ENCODE measurements around the gene CCDC92B. TPM values are rescaled to one million over a fixed set of nuclear protein-coding genes. Genes with fewer than 3 reads are reported as not detected.
"Not testable (repeated sequence)": the region's sequence is repeated elsewhere in the genome, so short reads cannot be mapped to it uniquely, and the experiment has no call there.

Gene CCDC92B
- total RNA-seq, 6 donors from 2014 or later: 0.34 TPM; not detected in 4

DNA sequence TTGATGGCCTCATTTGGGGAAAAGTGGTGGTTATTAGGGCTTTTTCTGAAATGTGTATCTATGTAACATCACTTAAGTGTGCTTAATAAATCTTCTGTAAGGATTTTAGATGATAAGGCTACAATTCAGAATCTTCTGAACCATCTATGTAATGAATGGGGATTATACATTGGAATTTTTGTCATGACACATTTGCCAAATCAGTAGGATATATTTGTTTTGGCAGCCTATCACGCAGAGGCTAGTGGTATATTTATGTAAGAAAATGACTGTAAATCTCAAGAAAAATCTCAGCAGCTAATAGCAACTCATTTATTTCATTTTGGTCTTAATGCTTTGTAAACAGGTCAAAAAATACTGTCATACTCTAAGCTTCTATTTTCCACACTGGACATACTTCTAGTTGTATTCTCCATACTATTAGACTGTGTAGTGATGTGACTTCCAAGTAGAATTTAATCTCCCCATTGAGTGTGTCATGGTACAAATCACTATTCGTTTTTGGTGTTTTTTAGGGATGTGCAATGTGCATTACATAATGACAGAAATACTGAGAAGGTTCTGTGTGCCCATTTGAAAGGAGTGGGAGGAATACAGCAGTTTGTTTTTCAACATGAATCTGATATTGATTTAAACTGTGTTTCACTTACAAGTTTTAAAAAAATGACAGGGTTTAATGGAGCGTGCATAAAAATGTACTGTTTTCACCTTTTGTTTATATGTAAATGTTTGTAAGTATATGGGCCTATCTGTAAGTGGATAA lies 67.1 kb downstream of the CCDC92B start:
- no peak overlapping the region for H3K4me3 ChIP-seq
- peaks cover 6 to 21% (median 12%) of the 10 kb centered on the region in 4 donors for H3K4me1 ChIP-seq
- WGBS, 2 donors: 71 to 74% methylated on average over 3 of the region's 3 CpGs
- ATAC-seq (ENCODE audit: low FRiP score in 2 of 2) (no peak), DNase-seq (no peak)
- peaks cover 40 to 76% (median 50%) of the 10 kb centered on the region in 4 donors for H3K36me3 ChIP-seq
- H3K9me3 ChIP-seq: no peaks in the 10 kb centered on the region
- no peak overlapping the region for H3K27ac ChIP-seq
- no peak for TF ChIP-seq POLR2AphosphoS5 (IDR thresholded peaks at IDR 0.05)
- TF ChIP-seq, protein P1, sequence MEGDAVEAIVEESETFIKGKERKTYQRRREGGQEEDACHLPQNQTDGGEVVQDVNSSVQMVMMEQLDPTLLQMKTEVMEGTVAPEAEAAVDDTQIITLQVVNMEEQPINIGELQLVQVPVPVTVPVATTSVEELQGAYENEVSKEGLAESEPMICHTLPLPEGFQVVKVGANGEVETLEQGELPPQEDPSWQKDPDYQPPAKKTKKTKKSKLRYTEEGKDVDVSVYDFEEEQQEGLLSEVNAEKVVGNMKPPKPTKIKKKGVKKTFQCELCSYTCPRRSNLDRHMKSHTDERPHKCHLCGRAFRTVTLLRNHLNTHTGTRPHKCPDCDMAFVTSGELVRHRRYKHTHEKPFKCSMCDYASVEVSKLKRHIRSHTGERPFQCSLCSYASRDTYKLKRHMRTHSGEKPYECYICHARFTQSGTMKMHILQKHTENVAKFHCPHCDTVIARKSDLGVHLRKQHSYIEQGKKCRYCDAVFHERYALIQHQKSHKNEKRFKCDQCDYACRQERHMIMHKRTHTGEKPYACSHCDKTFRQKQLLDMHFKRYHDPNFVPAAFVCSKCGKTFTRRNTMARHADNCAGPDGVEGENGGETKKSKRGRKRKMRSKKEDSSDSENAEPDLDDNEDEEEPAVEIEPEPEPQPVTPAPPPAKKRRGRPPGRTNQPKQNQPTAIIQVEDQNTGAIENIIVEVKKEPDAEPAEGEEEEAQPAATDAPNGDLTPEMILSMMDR (IDR thresholded peaks at IDR 0.05): no peak
- no peak for TF ChIP-seq POLR2A (IDR thresholded peaks at IDR 0.05)
- H3K27me3 ChIP-seq: no peaks in the 10 kb centered on the region

DNA sequence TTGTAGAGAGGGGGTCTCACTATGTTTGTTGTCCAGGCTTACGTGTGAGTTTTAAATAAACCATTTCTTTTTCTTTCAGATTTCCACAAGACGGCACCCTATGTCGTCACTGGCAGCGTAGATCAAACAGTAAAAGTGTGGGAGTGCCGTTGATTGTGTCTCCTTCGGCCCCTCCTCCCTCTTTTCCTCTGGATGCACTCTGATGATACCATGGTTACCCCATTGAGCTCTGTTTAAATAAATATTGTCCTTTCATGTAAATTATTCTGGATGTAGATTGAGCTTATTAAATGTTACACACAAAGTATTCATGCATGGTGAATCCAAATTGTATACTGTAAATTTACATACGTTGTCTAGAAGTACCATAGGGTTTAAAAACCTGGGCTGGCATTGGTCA lies 67.8 kb downstream of the CCDC92B start:
- peaks cover 4 to 14% (median 8%) of the 10 kb centered on the region in 4 donors for H3K4me1 ChIP-seq
- H3K27ac ChIP-seq: no peak overlapping the region
- DNase-seq (no peak), ATAC-seq (ENCODE audit: low FRiP score in 2 of 2) (no peak)
- H3K36me3 ChIP-seq: peaks cover 43 to 81% (median 54%) of the 10 kb centered on the region in 4 donors
- H3K9me3 ChIP-seq: no peaks in the 10 kb centered on the region
- WGBS, 2 donors: 89% methylated on average over 7 of the region's 7 CpGs
- H3K4me3 ChIP-seq: no peak overlapping the region
- TF ChIP-seq, protein P1 (IDR thresholded peaks at IDR 0.05): no peak
- no peak for TF ChIP-seq EP300 (IDR thresholded peaks at IDR 0.05)
- TF ChIP-seq POLR2AphosphoS5 (IDR thresholded peaks at IDR 0.05): no peak
- TF ChIP-seq POLR2A (IDR thresholded peaks at IDR 0.05): no peak
- no peaks in the 10 kb centered on the region for H3K27me3 ChIP-seq

DNA sequence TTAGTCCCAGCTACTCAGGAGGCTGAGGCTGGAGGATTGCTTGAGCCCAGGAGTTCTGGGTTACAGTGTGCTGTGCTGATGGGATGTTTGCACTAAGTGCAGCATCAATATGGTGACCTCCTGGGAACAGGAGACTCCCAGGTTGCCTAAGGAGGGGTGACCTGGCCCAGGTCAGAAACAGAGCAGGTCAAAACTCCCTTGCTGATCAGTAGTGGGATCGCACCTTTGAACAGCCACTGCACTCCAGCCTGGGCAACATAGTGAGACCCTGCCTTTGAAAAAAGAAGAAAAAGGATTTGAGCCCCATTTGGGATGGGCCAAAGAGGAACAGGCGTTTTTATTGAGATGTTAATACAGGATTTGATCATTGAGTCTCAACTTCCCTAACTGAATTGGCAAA lies 68.5 kb downstream of the CCDC92B start:
- WGBS, 2 donors: 95 to 98% methylated on average over 2 of the region's 2 CpGs
- Histone ChIP-seq H3K4me1 (peaks cover 3 to 9% (median 5%) of the 10 kb centered on the region in 4 donors), H3K27me3 (no peaks in the 10 kb centered on the region), H3K9me3 (no peaks in the 10 kb centered on the region), H3K27ac (no peak overlapping the region), H3K4me3 (no peak overlapping the region), H3K36me3 (peaks cover 43 to 88% (median 59%) of the 10 kb centered on the region in 4 donors)
- TF ChIP-seq POLR2A (IDR thresholded peaks at IDR 0.05) (no peak), POLR2AphosphoS5 (IDR thresholded peaks at IDR 0.05) (no peak), EP300 (IDR thresholded peaks at IDR 0.05) (no peak)
- TF ChIP-seq, protein P1 (IDR thresholded peaks at IDR 0.05): no peak
- DNase-seq (no peak), ATAC-seq (ENCODE audit: low FRiP score in 2 of 2) (no peak)

DNA sequence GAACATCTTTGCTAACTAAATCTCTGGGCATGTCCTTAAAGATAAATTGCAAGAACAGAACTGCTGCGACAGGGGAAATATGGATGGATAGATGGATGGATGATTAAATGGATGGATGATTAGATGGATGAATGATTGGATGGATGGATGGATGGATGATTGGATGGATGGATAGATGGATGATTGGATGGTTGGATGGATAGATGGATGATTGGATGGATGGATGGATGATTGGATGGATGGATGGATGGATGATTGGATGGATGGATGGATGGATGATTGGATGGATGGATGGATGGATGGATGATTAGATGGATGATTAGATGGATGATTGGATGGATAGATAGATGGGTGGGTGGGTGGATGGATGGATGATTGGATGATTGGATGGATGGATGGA lies 70.2 kb downstream of the CCDC92B start:
- H3K4me1 ChIP-seq; H3K27ac ChIP-seq; DNase-seq; ATAC-seq (ENCODE audit: low FRiP score in 2 of 2); H3K27me3 ChIP-seq; H3K9me3 ChIP-seq; H3K4me3 ChIP-seq: not testable (repeated sequence)
- H3K36me3 ChIP-seq: peaks cover 49 to 85% (median 65%) of the 10 kb centered on the region in 4 donors
- whole genome bisulfite sequencing, 2 donors: 93 to 100% methylated on average over 1 of the region's 1 CpG

Small RNA genes within 50 kb of the gene (small RNA-seq; reads per million reads assigned to genes)
- gene MIR1253 (0 reads per million in 4 donors), gene MIR6776 (0 reads per million in 4 donors), gene RN7SL608P (0 reads per million in 4 donors), gene hsa-mir-1253 (0 reads per million in 4 donors)

Other genes with a start within 250 kb of the CCDC92B start
- 10 to 100 TPM; 20.3 to 37.2 (median 30.6) TPM for gene METTL16, start 237.8 kb downstream of the CCDC92B start, total RNA-seq
- 100 to 1,000 TPM in 4 of 6 donors, 10 to 100 TPM in 2; 81.7 to 258 (median 114) TPM for gene PAFAH1B1, start 156.0 kb downstream of the CCDC92B start, total RNA-seq
- gene CLUH, start 37.9 kb downstream of the CCDC92B start, total RNA-seq: 100 to 1,000 TPM in 2 of 6 donors, 10 to 100 TPM in 4; 47.9 to 137 (median 87.2) TPM
- 10 to 100 TPM in 5 of 6 donors, 1 to 10 TPM in 1; 6.3 to 19.4 (median 13.6) TPM for gene RAP1GAP2, start 46.8 kb upstream of the CCDC92B start, total RNA-seq

Measured in upper lobe of left lung (tissue), 6 donors.